ENCODE measurements around the gene SMYD5. TPM values are rescaled to one million over a fixed set of nuclear protein-coding genes. Genes with fewer than 3 reads are reported as not detected.

Gene SMYD5
- total RNA-seq, 2 experiments from 2014 or later = 33.2 to 42.2 TPM

- Histone ChIP-seq H3K4me1 (ENCODE audit: insufficient read depth, low read length, poor library complexity, severe bottlenecking) (peaks cover 22% of the 10 kb centered on the region), H2AFZ (ENCODE audit: low read length) (no peak overlapping the region), H3K9me2 (ENCODE audit: insufficient read depth, low read length) (no peaks in the 10 kb centered on the region), H3K9me3 (ENCODE audit: low read length) (no peaks in the 10 kb centered on the region), H3K36me3 (ENCODE audit: insufficient read depth, low read length) (peaks cover 26% of the 10 kb centered on the region; the same call in 1 of the 2 replicates), H3K79me2 (ENCODE audit: insufficient read depth, low read depth, low read length) (peaks cover 35% of the 10 kb centered on the region), H3K27ac (ENCODE audit: low read depth, low read length, poor library complexity, severe bottlenecking) (no peak overlapping the region), H3K4me3 (ENCODE audit: low read depth, low read length, poor library complexity, severe bottlenecking) (no peak overlapping the region), H4K20me1 (ENCODE audit: insufficient read depth, low read length) (no peaks in the 10 kb centered on the region), H3K4me2 (ENCODE audit: low read length) (no peak overlapping the region)
- TF ChIP-seq CTCF (conservative IDR thresholded peaks at IDR 0.05; ENCODE audit: low read length) (no peak), EZH2phosphoT487 (IDR thresholded peaks at IDR 0.05; ENCODE audit: borderline replicate concordance, low read depth, low read length) (no peak)
- BruUV-seq (replicated peaks) = TSS peak; percentile 10
- ChIA-PET POLR2A (interaction anchor here (1.4 kb wide), 1 partner anchor 31 kb away, joined by 3 read pairs; no protein-coding TSS in a partner anchor), CTCF (ENCODE audit: unreplicated experiment) (no interaction called here)
- DNase-seq (ENCODE audit: low spot score) = no peak
- intact Hi-C loops (cut with micrococcal nuclease; ENCODE audit: unreplicated experiment) = no loop called here
These were observed 3.1 kb downstream of the SMYD5 start for GRCh38 chr2:73217160-73217559.

GRCh38 chr2:73217826-73218225 is 3.8 kb downstream of the SMYD5 start:
- H4K20me1 ChIP-seq (ENCODE audit: insufficient read depth, low read length) = no peaks in the 10 kb centered on the region
- peaks cover 32% of the 10 kb centered on the region for H3K36me3 ChIP-seq (ENCODE audit: insufficient read depth, low read length)
- no peak overlapping the region for H3K27ac ChIP-seq (ENCODE audit: low read depth, low read length, poor library complexity, severe bottlenecking)
- no peak for DNase-seq (ENCODE audit: low spot score)
- no peak overlapping the region for H3K4me2 ChIP-seq (ENCODE audit: low read length)
- ChIA-PET POLR2A (interaction anchor here (1.4 kb wide), 1 partner anchor 30 kb away, joined by 3 read pairs; no protein-coding TSS in a partner anchor), CTCF (ENCODE audit: unreplicated experiment) (no interaction called here)
- H3K4me1 ChIP-seq (ENCODE audit: insufficient read depth, low read length, poor library complexity, severe bottlenecking) = peaks cover 19% of the 10 kb centered on the region
- no peaks in the 10 kb centered on the region for H3K9me3 ChIP-seq (ENCODE audit: low read length)
- H3K79me2 ChIP-seq (ENCODE audit: insufficient read depth, low read depth, low read length) = peaks cover 35% of the 10 kb centered on the region
- BruUV-seq (replicated peaks) = no TSS peak
- no peak overlapping the region for H2AFZ ChIP-seq (ENCODE audit: low read length)
- TF ChIP-seq EZH2phosphoT487 (IDR thresholded peaks at IDR 0.05; ENCODE audit: borderline replicate concordance, low read depth, low read length) (no peak), CTCF (conservative IDR thresholded peaks at IDR 0.05; ENCODE audit: low read length) (no peak)
- intact Hi-C loops (cut with micrococcal nuclease; ENCODE audit: unreplicated experiment) = no loop called here
- no peak overlapping the region for H3K4me3 ChIP-seq (ENCODE audit: low read depth, low read length, poor library complexity, severe bottlenecking)
- H3K9me2 ChIP-seq (ENCODE audit: insufficient read depth, low read length) = no peaks in the 10 kb centered on the region

GRCh38 chr2:73218298-73218697 is 4.3 kb downstream of the SMYD5 start:
- H3K9me2 ChIP-seq (ENCODE audit: insufficient read depth, low read length) = no peaks in the 10 kb centered on the region
- no peaks in the 10 kb centered on the region for H4K20me1 ChIP-seq (ENCODE audit: insufficient read depth, low read length)
- no peaks in the 10 kb centered on the region for H3K9me3 ChIP-seq (ENCODE audit: low read length)
- no peak overlapping the region for H2AFZ ChIP-seq (ENCODE audit: low read length)
- CTCF ChIA-PET (ENCODE audit: unreplicated experiment) = interaction anchor here (0.6 kb wide), 1 partner anchor 43 kb away, joined by 3 read pairs; no protein-coding TSS in a partner anchor
- H3K79me2 ChIP-seq (ENCODE audit: insufficient read depth, low read depth, low read length) = peaks cover 35% of the 10 kb centered on the region
- POLR2A ChIA-PET = interaction anchor here (1.4 kb wide), 1 partner anchor 30 kb away, joined by 3 read pairs; no protein-coding TSS in a partner anchor
- H3K27ac ChIP-seq (ENCODE audit: low read depth, low read length, poor library complexity, severe bottlenecking) = no peak overlapping the region
- no peak for DNase-seq (ENCODE audit: low spot score)
- no peak overlapping the region for H3K4me3 ChIP-seq (ENCODE audit: low read depth, low read length, poor library complexity, severe bottlenecking)
- no TSS peak for BruUV-seq (replicated peaks)
- TF ChIP-seq CTCF (conservative IDR thresholded peaks at IDR 0.05; ENCODE audit: low read length) (no peak), EZH2phosphoT487 (IDR thresholded peaks at IDR 0.05; ENCODE audit: borderline replicate concordance, low read depth, low read length) (no peak)
- H3K4me2 ChIP-seq (ENCODE audit: low read length) = no peak overlapping the region
- H3K4me1 ChIP-seq (ENCODE audit: insufficient read depth, low read length, poor library complexity, severe bottlenecking) = peaks cover 18% of the 10 kb centered on the region
- intact Hi-C loops (cut with micrococcal nuclease; ENCODE audit: unreplicated experiment) = no loop called here
- H3K36me3 ChIP-seq (ENCODE audit: insufficient read depth, low read length) = peaks cover 37% of the 10 kb centered on the region

Measured in OCI-LY7 (cell line).